GM12878 (cell line): Measurements from ENCODE around the gene HYCC2. TPM values are rescaled to one million over a fixed set of nuclear protein-coding genes. Genes with fewer than 3 reads are reported as not detected.

ENCODE experiments used
- BCL3 ChIP-seq: IDR thresholded peaks from 2 replicates; pipeline ENCODE4 v1.6.1; 2011; ENCODE audit warnings: borderline replicate concordance, low read depth, mild to moderate bottlenecking, moderate library complexity, low read length; ENCODE audit not compliant: insufficient read depth, poor library complexity, severe bottlenecking
- BHLHE40 ChIP-seq, 2 experiments: fragments of 450-650 bp in 1 of 2; IDR thresholded peaks; 2 replicates each; pipeline ENCODE4 v1.6.1; 2011 to 2017; ENCODE audit warnings: low read depth in 2 of 2, borderline replicate concordance in 1 of 2, improper control_type of control experiment in 1 of 2, low read length in 1 of 2, mild to moderate bottlenecking in 1 of 2
- EGR1 ChIP-seq, 2 experiments: IDR thresholded peaks; 1 replicate in 1 of 2; 2 replicates in 1 of 2; pipeline ENCODE4 v1.6.1; 2011 to 2012; ENCODE audit warnings: low read depth in 2 of 2, low read length in 2 of 2, borderline replicate concordance in 1 of 2, mild to moderate bottlenecking in 1 of 2, moderate library complexity in 1 of 2
- FOXK2 ChIP-seq: fragments of 450-650 bp; IDR thresholded peaks from 2 replicates; pipeline ENCODE4 v1.6.1; 2017; ENCODE audit warnings: mild to moderate bottlenecking, moderate library complexity
- GATAD2B ChIP-seq: fragments of 450-650 bp; conservative IDR thresholded peaks from 2 replicates; pipeline ENCODE4 v1.6.1; 2017; ENCODE audit warnings: low read depth, mild to moderate bottlenecking, moderate library complexity
- KLF5 ChIP-seq: fragments of 450-650 bp; IDR thresholded peaks from 2 replicates; pipeline ENCODE4 v1.6.1; 2014; ENCODE audit warnings: mild to moderate bottlenecking; ENCODE audit not compliant: partially characterized antibody
- MEF2A ChIP-seq: IDR thresholded peaks from 2 replicates; pipeline ENCODE4 v1.6.1; 2011; ENCODE audit warnings: low read depth, mild to moderate bottlenecking, low read length, moderate library complexity; ENCODE audit not compliant: insufficient read depth
- MEF2B ChIP-seq: fragments of 450-650 bp; IDR thresholded peaks from 2 replicates; pipeline ENCODE4 v1.6.1; 2018; ENCODE audit warnings: mild to moderate bottlenecking, moderate library complexity; ENCODE audit not compliant: partially characterized antibody, poor library complexity, severe bottlenecking
- NFXL1 ChIP-seq: fragments of 450-650 bp; IDR thresholded peaks from 2 replicates; pipeline ENCODE4 v1.6.1; 2017; ENCODE audit warnings: antibody characterized with exemption, mild to moderate bottlenecking, borderline replicate concordance
- RCOR1 ChIP-seq: conservative IDR thresholded peaks from 2 replicates; pipeline ENCODE4 v1.6.1; 2012; ENCODE audit warnings: low read depth, low read length, improper control_type of control experiment
- RELB ChIP-seq: fragments of 450-650 bp; IDR thresholded peaks from 2 replicates; pipeline ENCODE4 v1.6.1; 2017; ENCODE audit warnings: low read depth, mild to moderate bottlenecking, moderate library complexity
- SIN3A ChIP-seq: IDR thresholded peaks from 2 replicates; pipeline ENCODE4 v1.6.1; 2012; ENCODE audit warnings: low read depth, low read length, improper control_type of control experiment
- SKIL ChIP-seq: fragments of 450-650 bp; IDR thresholded peaks from 2 replicates; pipeline ENCODE4 v1.6.1; 2017; ENCODE audit warnings: mild to moderate bottlenecking, low read depth, inconsistent platforms; ENCODE audit not compliant: poor library complexity, severe bottlenecking
- SREBF1 ChIP-seq: IDR thresholded peaks from 2 replicates; pipeline ENCODE4 v1.6.1; 2012; ENCODE audit warnings: mild to moderate bottlenecking, low read length
- SUZ12 ChIP-seq: fragments of 200-600 bp; sonication (generic); IDR thresholded peaks from one replicate; pipeline ENCODE4 v1.6.1; 2018; ENCODE audit warnings: antibody characterized with exemption, mild to moderate bottlenecking; ENCODE audit not compliant: unreplicated experiment
- YBX1 ChIP-seq: fragments of 450-650 bp; IDR thresholded peaks from 2 replicates; pipeline ENCODE4 v1.6.1; 2016; ENCODE audit warnings: antibody characterized with exemption
- ZNF217 ChIP-seq: fragments of 450-650 bp; IDR thresholded peaks from 2 replicates; pipeline ENCODE4 v1.6.1; 2017; ENCODE audit warnings: antibody characterized with exemption, mild to moderate bottlenecking
- ZNF592 ChIP-seq: fragments of 450-650 bp; IDR thresholded peaks from 2 replicates; pipeline ENCODE4 v1.6.1; 2017; ENCODE audit warnings: mild to moderate bottlenecking, moderate library complexity
- polyA plus RNA-seq, 11 experiments: library from polyadenylated mRNA; depleted of rRNA in 4 of 11; unstranded in 6 of 11; stranded (reverse) in 5 of 11; fragments of >200 nt; fragmentation: Nextera tagmentation in 4 of 11; fragmentation: Illumina TruSeq in 1 of 11; extraction: Ambion mirVana in 4 of 11; extraction: Trizol in 1 of 11; gene quantifications; 1 replicate in 1 of 11; 2 replicates in 10 of 11; pipeline versions ENCODE4 v1.2.1 to v1.2.3, GENCODE V29; 2011 to 2016; ENCODE audit warnings: inconsistent platforms in 2 of 11, missing spikeins in 2 of 11, low read depth in 1 of 11
- total RNA-seq, 4 experiments: library from RNA; depleted of rRNA in 3 of 4; stranded (reverse); fragments of >200 nt in 3 of 4; fragmentation: Illumina TruSeq in 1 of 4; extraction: Trizol in 1 of 4; gene quantifications; 2 replicates each; pipeline versions ENCODE4 v1.2.1 to v1.2.3, GENCODE V29; 2013 to 2021

HYCC2 gene
- total and polyA plus RNA-seq, 10 of the 15 experiments (the other 5 are each of a cell fraction or from before 2014, with no cell fraction given) = 3.4 to 17.4 (median 8.0) TPM

- peak; percentile 72; the same call in 1 of the 2 replicates for TF ChIP-seq RELB
- TF ChIP-seq NFXL1 = no peak
- TF ChIP-seq SREBF1 = no peak
- TF ChIP-seq YBX1 = no peak
- peak; percentile 73 for TF ChIP-seq KLF5
- TF ChIP-seq SIN3A = no peak
- TF ChIP-seq SUZ12 = no peak
- TF ChIP-seq MEF2A = 0 out of 2 replicates have a peak, but pooled peaks have one; percentile 54
- peak; percentile 47 for TF ChIP-seq BCL3
- TF ChIP-seq ZNF592 = no peak
- 0 out of 2 replicates have a peak, but pooled peaks have one; percentile 27 for TF ChIP-seq RCOR1
- TF ChIP-seq SKIL = peak; percentile 41
- TF ChIP-seq ZNF217 = peak; percentile 42; the same call in 1 of the 2 replicates
- TF ChIP-seq BHLHE40 (IDR thresholded peaks at IDR 0.05; ENCODE audit: borderline replicate concordance in 1 of 2, low read depth in 2 of 2, low read length in 1 of 2) = peak; percentile 53 to 61; a peak in 2 of 4 replicates
- peak in 1 of 2 experiments; percentile 93; a peak in 2 of 3 replicates for TF ChIP-seq EGR1 (IDR thresholded peaks at IDR 0.05; ENCODE audit: borderline replicate concordance in 1 of 2, low read depth in 2 of 2, low read length in 2 of 2)
- peak; percentile 96 for TF ChIP-seq GATAD2B
- peak; percentile 71 for TF ChIP-seq FOXK2
- TF ChIP-seq MEF2B = peak; percentile 62
Observed at GRCh38 chr2:201116115-201116958, 44.9 kb upstream of the HYCC2 start, which contains the start of gene CFLAR (continued).
